Dendritic cell treated with granulocyte-macrophage colony-stimulating factor and Interleukin-4, amounts not matched to agents 40 ng/mL and 50 ng/mL, for 4 days (primary cell): Measurements from ENCODE around the gene LRBA.

Experiments
- H3K27ac Mint-ChIP-seq: one replicate; pipeline ENCODE4 v1.8.0; 2022; ENCODE audit warnings: mild to moderate bottlenecking, mixed read lengths
- H3K27me3 Mint-ChIP-seq: one replicate; pipeline ENCODE4 v1.8.0; 2022; ENCODE audit warnings: mild to moderate bottlenecking, mixed read lengths
- H3K36me3 Mint-ChIP-seq: one replicate; pipeline ENCODE4 v1.8.0; 2022; ENCODE audit warnings: low read depth, mixed read lengths
- H3K4me1 Mint-ChIP-seq: one replicate; pipeline ENCODE4 v1.8.0; 2022; ENCODE audit warnings: low read depth, mixed read lengths
- H3K4me3 Mint-ChIP-seq: one replicate; pipeline ENCODE4 v1.8.0; 2022; ENCODE audit warnings: mild to moderate bottlenecking, moderate library complexity, mixed read lengths
- H3K9me3 Mint-ChIP-seq: one replicate; pipeline ENCODE4 v1.8.0; 2022; ENCODE audit warnings: mixed read lengths
- intact Hi-C: fragments of 100-400 bp; cut with micrococcal nuclease; formaldehyde crosslinking; loops from one replicate; pipeline ENCODE4 v1.15.0; 2022

Gene LRBA

DNA sequence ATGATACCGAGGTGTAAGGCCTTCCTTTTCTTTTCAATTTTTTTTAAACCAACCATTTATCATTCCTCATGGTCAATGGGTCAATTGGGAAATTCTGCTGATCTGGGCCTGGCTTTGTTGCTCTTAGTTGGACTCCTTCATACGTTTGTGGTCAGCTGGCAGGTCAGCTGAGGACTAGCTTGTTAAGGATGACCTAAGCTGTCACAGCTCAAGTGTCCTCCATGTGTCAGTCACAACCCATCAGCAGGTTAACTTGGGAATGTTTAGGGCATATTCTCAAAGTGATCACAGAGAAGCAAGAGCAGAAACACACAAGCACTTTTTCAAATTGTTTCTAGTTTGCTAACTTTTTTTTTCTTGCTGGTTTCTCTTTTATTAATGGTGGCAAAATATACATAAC, 550.6 kb downstream of the LRBA start:
- H3K9me3 Mint-ChIP-seq, result no peaks in the 10 kb centered on the region
- H3K36me3 Mint-ChIP-seq, result no peaks in the 10 kb centered on the region
- intact Hi-C loops, result no loop called here

DNA sequence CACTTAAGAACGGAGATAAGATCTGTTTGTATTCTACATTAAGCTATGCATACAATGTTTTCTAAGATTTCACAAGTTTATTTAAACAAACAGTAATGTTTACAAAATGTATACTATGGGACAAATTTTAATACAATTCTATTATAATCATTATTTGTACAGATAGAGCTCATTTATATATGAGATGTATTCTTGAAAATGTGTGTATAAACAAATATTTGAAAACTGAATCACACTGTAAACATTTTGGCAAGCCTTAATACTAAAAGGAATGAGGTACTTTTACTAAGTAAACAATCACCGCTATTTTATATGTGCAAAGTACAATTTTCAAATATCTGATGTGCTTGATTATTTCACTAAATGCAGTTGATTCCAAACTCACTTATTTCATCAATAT, 552.3 kb downstream of the LRBA start:
- no peaks in the 10 kb centered on the region for H3K36me3 Mint-ChIP-seq
- intact Hi-C loops, result no loop called here
- H3K27ac Mint-ChIP-seq, result no peak overlapping the region
- H3K27me3 Mint-ChIP-seq, result no peaks in the 10 kb centered on the region
- H3K9me3 Mint-ChIP-seq, result no peaks in the 10 kb centered on the region
- H3K4me3 Mint-ChIP-seq, result no peak overlapping the region
- no peaks in the 10 kb centered on the region for H3K4me1 Mint-ChIP-seq

More for the DNA sequence above, 550.6 kb downstream of the LRBA start:
- no peaks in the 10 kb centered on the region for H3K27me3 Mint-ChIP-seq
- H3K4me1 Mint-ChIP-seq, result no peaks in the 10 kb centered on the region
- H3K4me3 Mint-ChIP-seq, result no peak overlapping the region
- no peak overlapping the region for H3K27ac Mint-ChIP-seq

DNA sequence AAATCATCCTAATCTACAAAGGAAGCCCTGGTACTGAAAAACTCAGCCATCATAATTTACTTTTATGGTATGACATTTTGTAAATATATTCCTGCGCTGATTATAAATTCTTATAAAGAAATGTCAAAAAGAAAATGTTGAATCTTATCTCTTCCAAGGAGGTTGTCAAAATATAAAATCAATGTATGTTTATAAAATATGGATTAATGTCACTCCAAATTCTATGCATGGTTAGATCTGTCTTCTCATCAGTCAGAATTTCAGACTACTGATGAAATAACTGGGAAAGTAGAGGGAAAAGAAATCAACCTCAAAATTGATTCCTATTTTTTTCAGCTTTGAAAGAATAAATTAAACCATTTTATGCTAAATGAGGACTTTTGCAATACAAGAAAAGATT, 553.1 kb downstream of the LRBA start:
- no peaks in the 10 kb centered on the region for H3K4me1 Mint-ChIP-seq
- no peaks in the 10 kb centered on the region for H3K9me3 Mint-ChIP-seq
- H3K36me3 Mint-ChIP-seq, result no peaks in the 10 kb centered on the region
- H3K27ac Mint-ChIP-seq, result no peak overlapping the region
- H3K4me3 Mint-ChIP-seq, result no peak overlapping the region
- no peaks in the 10 kb centered on the region for H3K27me3 Mint-ChIP-seq
- intact Hi-C loops, result no loop called here

DNA sequence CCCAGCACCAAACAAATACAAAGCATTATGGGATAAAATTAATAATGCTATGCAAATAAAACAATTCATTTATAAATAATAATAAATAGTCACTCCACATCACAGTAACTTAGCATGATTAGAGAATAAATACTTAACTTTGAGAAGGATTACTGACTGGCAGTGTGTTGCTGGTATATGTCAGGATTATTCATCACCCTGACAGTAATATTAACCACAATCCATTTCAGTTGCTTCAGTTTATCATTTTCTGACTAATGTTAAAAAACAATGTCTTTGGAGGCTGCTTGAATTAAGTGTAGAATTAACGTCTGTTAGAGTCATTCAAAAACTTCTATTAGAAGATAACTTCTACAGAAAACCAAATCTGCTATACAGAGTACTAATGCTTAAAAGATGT, 557.3 kb downstream of the LRBA start:
- Mint-ChIP-seq H3K4me1 (no peaks in the 10 kb centered on the region), H3K9me3 (peaks cover 8% of the 10 kb centered on the region), H3K27me3 (no peaks in the 10 kb centered on the region), H3K36me3 (no peaks in the 10 kb centered on the region), H3K4me3 (no peak overlapping the region), H3K27ac (no peak overlapping the region)
- intact Hi-C loops, result no loop called here

DNA sequence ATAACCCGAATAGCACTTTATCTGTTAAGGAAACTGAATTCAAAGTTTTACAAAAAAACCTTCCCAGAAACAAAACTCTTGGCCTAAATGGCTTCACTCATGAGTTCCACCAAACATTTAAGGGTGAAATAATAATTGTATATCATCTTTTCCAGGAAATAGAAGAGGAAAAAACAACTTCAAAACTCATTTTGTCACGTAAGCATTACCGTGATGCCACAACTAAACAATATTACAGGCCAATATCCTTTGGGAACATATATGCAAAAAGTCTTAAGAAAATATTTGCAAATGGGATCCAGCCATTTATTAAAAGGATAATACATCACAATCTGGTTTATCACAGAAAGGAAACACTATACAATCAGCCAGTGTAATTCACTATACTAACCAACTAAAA, 563.2 kb downstream of the LRBA start:
- no peaks in the 10 kb centered on the region for H3K27me3 Mint-ChIP-seq
- H3K9me3 Mint-ChIP-seq, result peaks cover 8% of the 10 kb centered on the region
- no peak overlapping the region for H3K4me3 Mint-ChIP-seq

GRCh38 chr4:150447356-150447755, 567.7 kb downstream of the LRBA start:
- Mint-ChIP-seq H3K9me3 (no peaks in the 10 kb centered on the region), H3K4me1 (no peaks in the 10 kb centered on the region), H3K27ac (no peak overlapping the region), H3K27me3 (no peaks in the 10 kb centered on the region), H3K4me3 (no peak overlapping the region), H3K36me3 (no peaks in the 10 kb centered on the region)
- intact Hi-C loops, result no loop called here

More for the DNA sequence above, 563.2 kb downstream of the LRBA start:
- no peak overlapping the region for H3K27ac Mint-ChIP-seq
- intact Hi-C loops, result no loop called here
- no peaks in the 10 kb centered on the region for H3K36me3 Mint-ChIP-seq
- no peaks in the 10 kb centered on the region for H3K4me1 Mint-ChIP-seq

DNA sequence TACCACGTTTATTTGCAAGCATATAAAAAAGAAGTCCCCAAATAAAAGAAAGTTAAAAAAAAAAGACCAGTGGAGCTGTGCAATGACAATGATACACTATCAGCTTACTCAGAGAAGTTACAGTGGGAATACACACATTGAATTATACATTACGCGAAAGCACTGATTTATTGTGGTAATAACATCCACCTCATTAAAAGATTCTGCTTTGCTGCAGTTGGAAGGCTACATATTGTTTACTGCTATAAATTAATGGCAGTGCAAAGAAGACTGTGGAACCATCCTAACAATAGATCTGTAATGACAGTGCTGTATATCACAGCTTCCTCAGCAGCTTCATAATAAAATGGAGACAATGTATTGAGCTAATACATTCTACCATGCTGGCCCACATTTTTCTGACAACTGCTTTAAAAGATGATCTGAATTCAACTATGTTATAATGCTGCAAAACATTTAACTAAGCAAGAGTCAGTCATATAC, 575.6 kb downstream of the LRBA start:
- no peaks in the 10 kb centered on the region for H3K4me1 Mint-ChIP-seq

DNA sequence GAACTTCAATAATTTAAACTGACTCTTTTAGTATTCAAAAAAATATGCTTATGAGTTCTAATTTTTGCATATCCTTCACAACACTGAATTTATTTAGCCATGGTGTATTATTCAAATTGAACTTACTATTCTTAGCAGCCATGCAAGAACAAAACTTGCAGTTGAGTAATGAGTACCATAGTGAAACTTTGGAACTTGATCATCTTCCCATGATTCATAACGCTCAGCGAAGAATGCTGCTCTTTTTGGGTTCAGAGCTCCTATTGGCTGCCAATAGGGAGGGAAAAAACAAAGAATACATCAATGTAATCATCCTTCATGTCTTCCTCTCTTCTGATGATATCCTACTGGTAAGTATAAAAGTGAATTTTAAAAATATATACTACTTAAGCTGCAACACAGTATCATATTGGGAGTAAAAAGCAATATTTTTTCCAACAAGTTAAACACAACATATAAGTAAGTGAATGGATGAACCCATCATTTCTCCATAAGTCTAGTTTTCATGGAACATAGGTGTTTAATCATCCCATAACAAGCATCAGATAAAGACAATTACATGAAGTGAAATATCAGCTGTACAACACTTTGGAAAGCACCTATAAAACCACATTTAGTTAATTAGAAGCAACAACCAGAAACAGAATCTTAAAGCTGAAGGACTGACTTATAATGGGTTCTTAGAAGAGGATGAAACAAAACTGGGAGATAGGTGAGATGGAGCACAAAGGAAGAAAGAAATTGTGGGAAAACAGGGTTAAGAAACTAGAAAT, 578.3 kb downstream of the LRBA start:
- H3K27ac Mint-ChIP-seq, result no peak overlapping the region
- peaks cover 7% of the 10 kb centered on the region for H3K36me3 Mint-ChIP-seq
- H3K4me3 Mint-ChIP-seq, result no peak overlapping the region
- no peaks in the 10 kb centered on the region for H3K27me3 Mint-ChIP-seq
- H3K4me1 Mint-ChIP-seq, result no peaks in the 10 kb centered on the region
- no peaks in the 10 kb centered on the region for H3K9me3 Mint-ChIP-seq
- intact Hi-C loops, result no loop called here

More for the DNA sequence above, 575.6 kb downstream of the LRBA start:
- no peaks in the 10 kb centered on the region for H3K27me3 Mint-ChIP-seq
- H3K4me3 Mint-ChIP-seq, result no peak overlapping the region
- intact Hi-C loops, result no loop called here
- no peaks in the 10 kb centered on the region for H3K9me3 Mint-ChIP-seq
- H3K36me3 Mint-ChIP-seq, result peaks cover 7% of the 10 kb centered on the region
- no peak overlapping the region for H3K27ac Mint-ChIP-seq

DNA sequence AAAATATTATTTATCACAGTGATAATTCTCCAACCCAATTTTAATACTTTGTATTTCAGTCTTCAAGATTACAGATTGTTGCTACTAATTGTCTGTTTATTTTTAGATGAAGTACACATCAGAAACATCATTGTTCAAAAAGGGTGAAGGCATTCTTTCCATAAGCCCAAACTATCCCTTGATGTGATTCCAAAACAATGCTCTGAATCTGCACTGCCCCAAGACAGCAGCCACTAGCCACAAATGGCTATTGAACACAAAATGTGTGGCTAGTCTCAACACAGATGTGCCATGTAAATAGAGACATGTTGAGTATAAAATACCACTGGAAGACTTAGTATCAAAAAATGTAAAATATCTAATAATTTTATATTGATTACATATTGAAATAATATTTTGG, 583.9 kb downstream of the LRBA start:
- no peaks in the 10 kb centered on the region for H3K9me3 Mint-ChIP-seq
- no peaks in the 10 kb centered on the region for H3K4me1 Mint-ChIP-seq
- H3K27me3 Mint-ChIP-seq, result no peaks in the 10 kb centered on the region
- no peak overlapping the region for H3K27ac Mint-ChIP-seq
- H3K36me3 Mint-ChIP-seq, result peaks cover 7% of the 10 kb centered on the region
- H3K4me3 Mint-ChIP-seq, result no peak overlapping the region
- intact Hi-C loops, result no loop called here

DNA sequence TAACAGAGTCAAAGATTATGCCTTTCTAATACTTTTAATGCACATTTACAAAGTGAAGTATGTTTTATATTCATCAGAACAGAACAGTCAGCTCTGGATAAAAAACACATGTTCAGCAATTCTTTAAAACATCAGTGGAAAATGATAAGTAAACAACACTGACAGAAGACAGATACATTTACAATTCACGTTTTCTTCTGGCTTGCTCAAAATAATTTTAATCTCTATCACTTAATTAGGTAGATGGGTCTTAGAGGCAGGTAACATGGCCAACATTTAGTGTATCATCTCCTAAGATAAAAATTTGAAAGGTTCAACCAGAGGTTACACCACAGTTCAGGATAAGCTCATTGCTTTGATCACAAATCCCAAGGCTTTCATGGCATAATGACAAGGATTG, 589.9 kb downstream of the LRBA start:
- H3K36me3 Mint-ChIP-seq, result no peaks in the 10 kb centered on the region
- no peak overlapping the region for H3K27ac Mint-ChIP-seq
- H3K9me3 Mint-ChIP-seq, result no peaks in the 10 kb centered on the region
- no peaks in the 10 kb centered on the region for H3K4me1 Mint-ChIP-seq
- H3K27me3 Mint-ChIP-seq, result no peaks in the 10 kb centered on the region
- H3K4me3 Mint-ChIP-seq, result no peak overlapping the region
- intact Hi-C loops, result no loop called here

DNA sequence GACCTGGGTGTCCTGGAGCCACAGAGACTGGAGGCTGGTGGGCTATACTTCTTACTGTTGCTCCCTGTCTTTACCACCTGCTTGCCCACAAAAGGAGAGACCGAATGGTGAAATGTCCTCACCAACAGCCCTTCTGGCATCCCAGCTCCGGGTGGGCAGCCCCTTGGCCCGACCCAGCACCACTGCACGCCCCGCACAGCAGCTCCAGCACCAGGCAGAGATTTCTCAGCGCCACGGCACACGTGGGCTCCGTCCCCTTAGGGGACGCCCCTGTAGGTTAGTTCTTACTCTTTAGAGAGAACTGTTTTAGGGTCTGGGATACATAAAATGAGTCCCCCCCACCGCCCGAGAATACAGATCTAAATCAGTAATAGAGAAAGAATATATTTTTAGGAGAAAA, 591.6 kb downstream of the LRBA start:
- Mint-ChIP-seq H3K4me3 (no peak overlapping the region), H3K27me3 (no peaks in the 10 kb centered on the region), H3K9me3 (no peaks in the 10 kb centered on the region), H3K27ac (no peak overlapping the region), H3K4me1 (no peaks in the 10 kb centered on the region), H3K36me3 (no peaks in the 10 kb centered on the region)
- intact Hi-C loops, result no loop called here

DNA sequence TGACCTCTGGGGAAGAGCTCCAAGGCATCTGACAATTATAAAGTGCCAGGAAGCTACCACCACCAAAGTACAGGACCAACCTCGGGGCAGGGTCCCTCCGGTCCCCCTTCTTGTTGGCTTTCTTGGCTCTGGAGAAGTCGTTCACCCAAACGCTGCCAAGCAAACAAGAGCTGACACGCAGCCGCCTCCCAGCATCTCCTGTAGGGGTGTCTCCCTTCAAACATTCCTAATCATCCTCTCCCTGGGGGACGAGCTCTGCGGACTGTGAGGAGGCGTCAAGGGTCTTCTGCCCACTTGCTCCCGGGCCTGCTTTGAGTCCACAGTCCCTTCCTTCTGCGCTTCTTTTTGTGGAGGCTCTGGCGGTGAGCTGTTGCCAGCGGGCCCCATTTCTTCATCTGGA, 592.0 kb downstream of the LRBA start:
- Mint-ChIP-seq H3K36me3 (no peaks in the 10 kb centered on the region), H3K4me1 (no peaks in the 10 kb centered on the region), H3K27ac (no peak overlapping the region), H3K4me3 (no peak overlapping the region), H3K9me3 (no peaks in the 10 kb centered on the region), H3K27me3 (no peaks in the 10 kb centered on the region)
- intact Hi-C loops, result no loop called here

- H3K9me3 Mint-ChIP-seq, result no peaks in the 10 kb centered on the region
- no peak overlapping the region for H3K4me3 Mint-ChIP-seq
- H3K27ac Mint-ChIP-seq, result no peak overlapping the region
- intact Hi-C loops, result no loop called here
- H3K4me1 Mint-ChIP-seq, result no peaks in the 10 kb centered on the region
- H3K27me3 Mint-ChIP-seq, result no peaks in the 10 kb centered on the region
- H3K36me3 Mint-ChIP-seq, result no peaks in the 10 kb centered on the region
Measured at GRCh38 chr4:150421612-150422011, 593.5 kb downstream of the LRBA start.

- Mint-ChIP-seq H3K4me1 (no peaks in the 10 kb centered on the region), H3K36me3 (no peaks in the 10 kb centered on the region), H3K27ac (no peak overlapping the region), H3K4me3 (no peak overlapping the region), H3K9me3 (no peaks in the 10 kb centered on the region), H3K27me3 (no peaks in the 10 kb centered on the region)
- intact Hi-C loops, result no loop called here
Measured at GRCh38 chr4:150419939-150420338, 595.1 kb downstream of the LRBA start.
